Skeletal muscle cell (primary cell): Measurements from ENCODE around the gene CRTC3.
"Not testable (repeated sequence)": the region's sequence is repeated elsewhere in the genome, so short reads cannot be mapped to it uniquely, and the experiment has no call there.

Source experiments
- DNase-seq: peaks from one replicate; pipeline ENCODE4 v3.0.0-alpha.2; 2010; ENCODE audit warnings: low read depth
- H3K4me3 ChIP-seq: 2 replicates; pipeline ENCODE4 v1.5.1; 2011; ENCODE audit warnings: low read depth, mild to moderate bottlenecking, control low read depth, low read length, moderate library complexity

The CRTC3 gene

DNA sequence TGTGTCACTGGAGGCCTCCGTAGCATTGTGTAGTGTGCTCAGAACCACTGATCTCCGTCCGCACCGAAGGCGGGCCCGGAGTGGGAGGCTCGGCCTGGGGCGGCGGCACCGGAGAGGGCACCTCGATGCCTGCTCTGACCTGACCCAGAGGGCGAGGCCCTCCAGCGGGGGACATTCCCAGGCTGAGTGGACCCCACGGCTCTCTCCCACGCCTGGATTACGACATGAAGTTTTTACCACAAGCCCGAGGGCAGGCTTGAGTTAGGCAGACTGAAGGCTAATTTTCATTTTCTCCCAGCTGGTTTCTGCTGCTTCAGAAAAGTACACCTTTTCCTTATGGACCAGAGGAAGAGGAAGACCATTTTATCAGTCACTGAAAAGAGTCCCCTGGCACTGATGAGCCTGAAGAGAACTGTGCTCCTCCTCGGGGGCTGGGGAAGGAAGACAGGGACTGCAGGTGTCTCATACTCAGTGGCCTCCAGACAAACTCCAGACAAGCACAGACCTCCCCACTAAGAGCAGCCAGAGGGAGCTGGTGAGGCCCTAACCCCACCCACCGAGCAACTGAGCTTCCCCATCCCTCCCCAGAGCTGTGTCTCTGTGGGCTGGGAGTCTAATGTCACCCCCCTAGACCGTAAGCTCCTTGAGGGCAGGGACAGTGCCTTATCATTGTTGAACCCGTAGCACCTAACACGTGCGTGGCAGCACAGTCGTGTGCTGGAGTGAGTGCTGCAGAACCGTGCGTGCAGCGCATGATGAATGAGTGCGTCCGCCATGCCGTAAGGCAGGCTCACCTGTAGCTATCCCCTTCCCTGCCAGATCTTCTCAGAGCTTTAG is 113.0 kb downstream of the CRTC3 start:
- no peak for DNase-seq
- H3K4me3 ChIP-seq: no peak overlapping the region

DNA sequence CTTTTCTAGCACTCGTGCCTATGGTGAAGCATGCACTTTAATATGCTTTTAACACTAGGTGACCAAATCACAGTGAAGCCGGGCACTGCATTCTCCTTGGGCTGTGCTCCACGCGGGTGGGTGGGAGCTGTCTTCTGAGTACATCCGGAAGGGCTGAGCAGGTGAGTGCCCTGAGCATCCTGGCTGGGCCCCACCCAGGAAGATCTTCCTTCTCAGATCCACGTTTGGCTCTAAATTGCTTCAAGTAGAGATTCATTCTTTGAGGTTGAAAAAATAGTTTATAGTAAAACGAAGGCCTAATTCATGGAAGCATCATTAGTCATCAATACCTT is 113.5 kb downstream of the CRTC3 start:
- no peak for DNase-seq
- no peak overlapping the region for H3K4me3 ChIP-seq

DNA sequence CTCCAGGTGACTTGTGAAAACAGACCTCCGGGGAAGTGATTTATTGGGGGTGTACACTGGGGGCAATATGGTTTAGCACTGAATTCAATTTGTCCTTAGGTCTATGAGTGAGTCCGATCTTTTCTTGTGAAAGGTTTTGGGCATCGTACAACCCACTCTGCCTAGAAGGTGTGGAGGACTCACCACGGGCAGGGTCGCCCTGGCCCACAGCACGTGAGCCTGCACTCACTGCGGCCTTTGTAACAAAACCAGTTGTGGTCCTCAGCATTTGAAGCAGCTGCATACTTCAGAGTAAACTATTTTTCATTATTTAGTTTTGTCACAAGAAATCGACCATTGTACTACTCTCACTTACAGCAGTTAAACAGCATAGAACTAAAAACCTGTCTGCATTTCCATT is 114.8 kb downstream of the CRTC3 start:
- DNase-seq: no peak
- H3K4me3 ChIP-seq: no peak overlapping the region

DNA sequence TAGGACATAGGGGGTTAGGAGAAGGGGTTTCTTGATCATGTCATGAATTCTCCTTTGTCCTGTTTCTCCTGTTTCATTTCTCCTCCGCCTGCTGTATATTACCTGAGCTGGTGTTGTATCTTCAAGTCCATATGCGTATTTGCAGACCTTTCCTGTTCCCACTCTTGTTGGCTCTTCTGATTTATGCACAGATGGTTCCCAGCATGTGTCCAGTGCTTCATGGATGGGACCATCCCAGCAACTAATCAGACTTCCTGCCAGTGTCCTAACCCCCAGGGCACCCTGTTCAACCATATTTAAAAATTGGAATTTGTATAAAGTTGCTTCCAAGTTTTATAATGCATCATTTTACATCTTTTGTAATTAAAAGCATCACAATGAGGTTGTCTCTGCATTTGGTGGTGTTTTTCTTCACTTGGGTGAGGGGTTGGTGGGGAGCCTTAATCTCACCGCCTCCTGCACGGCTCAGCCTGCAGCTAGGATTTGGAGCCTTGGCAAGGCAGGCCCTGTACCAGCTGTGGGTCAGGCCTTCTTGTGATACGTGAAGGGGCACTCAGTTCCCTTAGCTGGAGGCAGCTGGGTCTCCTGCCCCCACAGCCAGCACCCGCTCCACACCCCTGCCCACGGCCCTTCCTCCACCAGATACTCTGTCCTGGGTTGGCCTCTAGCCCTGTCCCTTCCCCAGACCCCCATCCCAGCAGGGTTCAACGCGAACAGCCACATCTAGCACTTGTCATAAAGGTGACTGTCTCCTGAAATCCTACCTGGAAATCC is 115.4 kb downstream of the CRTC3 start:
- DNase-seq: no peak
- no peak overlapping the region for H3K4me3 ChIP-seq

DNA sequence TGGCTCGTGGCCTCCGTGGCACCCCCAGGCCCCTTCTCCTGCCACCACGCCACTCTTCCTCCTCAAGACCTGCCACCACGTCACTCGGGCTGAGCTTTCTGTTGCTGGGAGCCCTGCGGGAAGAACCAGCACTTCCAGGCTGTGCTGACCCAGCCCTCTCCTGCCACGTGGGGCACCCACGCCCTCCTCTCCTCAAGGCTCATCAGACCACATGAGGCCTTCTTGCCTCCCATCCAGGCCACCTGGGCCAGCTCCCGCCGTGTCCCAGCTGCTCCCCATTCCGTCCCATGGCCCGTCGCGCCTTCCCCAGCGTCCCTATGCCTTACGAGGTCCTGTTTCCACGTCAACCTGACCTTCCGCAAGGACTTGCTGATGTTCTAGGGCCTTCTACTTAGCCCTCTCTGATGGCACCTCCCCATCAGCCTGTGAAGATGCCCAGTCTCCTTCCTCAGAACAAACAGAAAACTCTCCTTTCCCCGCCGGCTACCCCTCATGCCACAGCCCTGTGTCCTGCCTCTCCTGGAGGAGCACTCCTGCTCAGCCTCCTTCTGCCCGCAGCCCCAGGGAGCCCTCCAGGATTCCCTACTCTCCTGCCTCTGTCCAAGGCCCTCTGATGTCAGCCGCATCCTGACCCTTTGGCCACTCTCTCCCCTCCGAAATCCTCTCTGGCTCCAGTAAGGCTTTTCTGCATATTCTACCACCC is 116.3 kb downstream of the CRTC3 start:
- no peak for DNase-seq
- H3K4me3 ChIP-seq: no peak overlapping the region

DNA sequence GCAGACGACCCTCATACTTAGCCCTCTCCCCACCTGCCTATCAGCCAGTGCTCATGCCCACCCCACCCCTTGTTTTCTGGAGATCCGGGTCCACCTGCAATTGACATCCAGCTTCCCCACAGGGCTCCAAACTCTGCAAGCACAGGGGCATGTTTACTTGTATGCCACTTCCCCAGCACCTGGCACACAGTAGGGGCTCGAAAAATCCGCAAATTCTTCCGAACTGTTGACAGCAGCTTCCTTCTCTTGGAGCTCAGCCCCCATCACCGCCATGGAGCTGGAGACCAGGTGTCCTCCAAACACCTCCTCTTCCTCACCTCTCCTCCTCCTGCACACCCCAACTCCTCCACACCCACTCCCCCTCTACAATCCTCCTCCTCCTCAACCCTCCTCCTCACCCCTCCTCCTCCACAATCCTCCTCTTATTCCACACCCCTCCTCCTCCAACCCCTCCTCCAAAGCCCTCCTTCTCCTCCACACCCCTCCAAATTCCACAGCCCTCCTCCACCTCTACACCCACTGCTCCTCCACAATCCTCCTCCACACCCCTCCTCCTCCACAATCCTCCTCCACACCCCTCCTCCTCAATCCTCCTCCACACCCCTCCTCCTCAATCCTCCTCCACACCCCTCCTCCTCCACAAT is 117.1 kb downstream of the CRTC3 start:
- DNase-seq: no peak
- H3K4me3 ChIP-seq: no peak overlapping the region

DNA sequence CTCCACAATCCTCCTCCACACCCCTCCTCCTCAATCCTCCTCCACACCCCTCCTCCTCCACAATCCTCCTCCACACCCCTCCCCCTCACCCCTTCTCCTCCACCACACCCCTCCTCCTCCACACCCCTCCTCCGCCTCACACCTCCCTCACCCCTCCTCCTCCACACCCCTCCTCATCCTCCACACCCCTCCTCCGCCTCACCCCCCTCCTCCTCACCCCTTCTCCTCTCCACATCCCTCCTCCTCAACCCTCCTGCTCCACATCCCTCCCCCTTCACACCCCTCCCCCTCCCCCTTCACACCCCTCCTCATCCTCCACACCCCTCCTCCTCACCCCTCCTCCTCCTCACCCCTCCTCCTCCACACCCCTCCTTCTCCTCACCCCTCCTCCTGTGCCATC is 117.6 kb downstream of the CRTC3 start:
- H3K4me3 ChIP-seq: no peak overlapping the region
- no peak for DNase-seq

DNA sequence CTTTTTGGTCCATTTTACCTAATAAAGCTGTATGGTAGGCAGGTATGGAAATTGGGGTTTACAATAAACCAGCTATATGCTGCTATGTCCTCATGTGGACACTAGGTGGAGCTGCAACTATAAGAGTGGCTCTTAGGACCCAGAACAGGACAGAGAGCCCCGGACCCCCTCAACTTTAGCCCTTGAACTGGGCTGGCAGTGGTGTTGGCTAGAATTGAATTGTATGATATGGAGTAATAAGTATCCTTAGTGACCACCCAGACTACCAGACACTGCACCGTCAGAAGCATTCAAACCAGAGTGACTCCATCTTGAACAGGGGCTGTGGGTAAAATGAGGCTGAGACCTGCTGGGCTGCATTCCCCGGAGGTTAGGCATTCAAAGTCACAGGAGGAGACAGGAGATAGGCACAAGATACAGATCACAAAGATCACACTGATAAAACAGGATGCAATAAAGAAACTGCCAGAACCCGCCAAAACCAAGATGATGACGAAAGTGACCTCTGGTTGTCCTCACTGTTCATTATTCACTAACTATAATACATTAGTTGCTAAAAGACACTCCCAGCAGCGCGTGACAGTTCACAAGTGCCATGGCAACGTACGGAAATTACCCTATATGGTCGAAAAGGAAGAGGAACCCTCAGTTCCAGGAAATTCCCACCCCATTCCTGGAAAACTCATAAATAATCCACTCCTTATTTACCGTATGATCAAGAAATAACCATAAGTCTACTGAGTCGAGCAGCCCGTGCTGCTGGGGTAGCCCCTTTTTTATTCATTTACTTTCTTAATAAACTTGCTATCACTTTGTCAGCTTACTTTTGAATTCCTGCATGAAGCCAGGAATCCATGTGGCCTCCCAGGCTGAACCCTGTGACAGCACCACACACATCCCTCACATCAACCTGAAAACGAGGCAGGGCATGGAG is 118.7 kb downstream of the CRTC3 start:
- H3K4me3 ChIP-seq: no peak overlapping the region
- DNase-seq: no peak

DNA sequence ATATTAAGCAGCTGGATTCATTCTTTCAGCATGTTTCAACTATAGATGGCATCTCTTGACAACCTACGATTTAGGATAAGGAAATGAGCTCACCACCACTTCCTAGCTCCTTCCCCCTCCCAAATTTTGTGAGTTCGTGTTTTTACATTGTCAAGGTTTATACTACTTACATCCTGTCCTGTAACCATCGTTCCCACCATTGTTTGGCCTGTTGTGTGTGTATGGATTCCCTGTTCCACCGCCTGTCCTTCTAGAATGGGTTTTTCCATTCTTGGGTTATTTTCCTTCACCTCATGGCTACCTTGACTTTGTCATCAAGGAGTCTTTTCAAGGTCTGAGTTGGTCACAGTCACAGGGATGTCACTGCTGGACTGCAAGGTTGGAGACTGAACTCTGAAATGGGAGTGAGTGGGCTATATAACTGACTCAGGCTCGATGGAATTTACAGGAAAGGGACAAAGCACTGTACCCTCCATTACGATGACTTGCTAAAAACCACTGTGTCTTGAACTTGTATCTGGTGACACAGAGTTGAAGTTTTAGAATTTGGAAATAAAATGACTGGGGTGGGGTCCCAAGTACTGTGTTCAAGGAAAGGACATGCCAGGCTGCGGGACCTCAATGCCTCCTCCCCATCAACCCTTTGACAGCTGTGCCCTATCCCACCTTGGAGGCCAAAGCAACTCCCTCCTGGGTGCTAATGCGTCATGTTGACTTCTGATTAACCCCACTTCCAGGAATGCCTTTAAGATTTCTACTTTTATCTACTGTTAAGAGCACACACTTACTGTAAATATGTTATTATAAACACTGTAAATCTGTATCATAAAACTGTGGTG is 120.6 kb downstream of the CRTC3 start:
- H3K4me3 ChIP-seq: no peak overlapping the region
- DNase-seq: no peak

DNA sequence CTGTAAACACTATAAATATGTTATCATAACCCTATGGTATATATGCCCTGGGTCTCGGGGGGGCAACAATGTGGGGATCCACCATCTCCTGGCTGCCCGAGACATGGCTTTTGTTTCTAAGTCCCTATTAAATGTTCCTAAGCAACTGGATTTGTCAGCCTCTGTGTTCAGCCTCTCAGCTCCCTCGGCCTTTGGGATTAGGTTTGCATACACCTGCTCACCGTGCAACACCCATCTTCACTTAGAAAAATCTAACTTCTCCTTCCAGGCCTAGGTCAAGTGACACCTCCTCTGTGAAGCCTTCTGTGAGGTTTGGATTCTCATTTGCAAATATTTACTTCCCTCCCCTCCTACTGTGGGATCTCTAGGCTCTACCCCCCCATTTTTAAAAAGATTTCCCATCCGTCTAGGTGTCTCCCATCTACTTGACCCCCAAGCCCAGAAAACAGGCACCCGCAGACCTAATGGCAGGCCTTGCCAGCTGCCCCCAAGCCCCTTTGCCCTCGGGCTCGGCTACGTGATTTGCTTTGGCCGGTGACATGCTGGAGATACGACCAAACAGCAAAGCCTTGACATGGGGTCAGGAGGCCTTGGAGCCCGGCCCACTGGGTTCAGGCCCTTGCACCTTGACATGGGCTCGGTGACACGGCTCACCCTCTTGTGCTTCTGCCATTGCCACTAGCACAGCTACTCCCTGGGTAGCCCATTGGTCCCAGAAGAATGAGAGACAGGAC is 121.4 kb downstream of the CRTC3 start:
- no peak for DNase-seq
- H3K4me3 ChIP-seq: no peak overlapping the region

DNA sequence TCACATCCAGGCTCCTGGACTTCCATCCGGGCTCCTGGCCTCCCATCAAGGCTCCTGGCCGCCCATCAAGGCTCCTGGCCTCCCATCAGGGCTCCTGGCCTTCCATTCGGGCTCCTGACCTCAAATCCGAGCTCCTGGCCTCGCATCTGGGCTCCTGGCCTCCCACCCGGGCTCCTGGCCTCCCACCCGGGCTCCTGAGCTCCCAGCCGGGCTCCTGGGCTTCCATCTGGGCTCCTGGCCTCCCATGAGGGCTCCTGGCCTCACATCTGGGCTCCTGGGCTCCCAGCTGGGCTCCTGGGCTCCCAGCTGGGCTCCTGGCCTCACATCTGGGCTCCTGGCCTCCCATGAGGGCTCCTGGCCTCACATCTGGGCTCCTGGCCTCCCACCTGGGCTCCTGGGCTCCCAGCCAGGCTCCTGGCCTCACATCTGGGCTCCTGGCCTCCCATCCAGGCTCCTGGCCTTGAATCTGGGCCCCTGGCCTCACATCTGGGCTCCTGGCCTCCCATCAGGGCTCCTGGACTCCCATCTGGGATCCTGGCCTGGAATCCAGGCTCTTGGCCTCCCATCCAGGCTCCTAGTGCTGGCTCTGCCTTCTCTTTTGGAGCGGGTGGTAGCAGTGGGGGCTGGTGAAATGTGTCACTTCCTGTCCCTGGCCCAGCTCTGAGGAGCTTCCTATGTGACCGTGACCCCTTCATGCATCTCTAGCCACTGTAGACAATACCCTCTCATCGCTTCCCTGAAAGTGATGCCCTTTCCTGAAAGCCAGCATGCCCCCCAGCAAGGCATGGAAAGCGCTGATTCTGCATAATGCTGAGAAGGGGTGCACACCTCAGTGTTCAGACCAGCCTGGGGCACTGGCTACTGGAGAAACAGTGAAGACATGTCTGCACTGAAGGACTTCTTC is 124.8 kb downstream of the CRTC3 start:
- H3K4me3 ChIP-seq: no peak overlapping the region
- no peak for DNase-seq

DNA sequence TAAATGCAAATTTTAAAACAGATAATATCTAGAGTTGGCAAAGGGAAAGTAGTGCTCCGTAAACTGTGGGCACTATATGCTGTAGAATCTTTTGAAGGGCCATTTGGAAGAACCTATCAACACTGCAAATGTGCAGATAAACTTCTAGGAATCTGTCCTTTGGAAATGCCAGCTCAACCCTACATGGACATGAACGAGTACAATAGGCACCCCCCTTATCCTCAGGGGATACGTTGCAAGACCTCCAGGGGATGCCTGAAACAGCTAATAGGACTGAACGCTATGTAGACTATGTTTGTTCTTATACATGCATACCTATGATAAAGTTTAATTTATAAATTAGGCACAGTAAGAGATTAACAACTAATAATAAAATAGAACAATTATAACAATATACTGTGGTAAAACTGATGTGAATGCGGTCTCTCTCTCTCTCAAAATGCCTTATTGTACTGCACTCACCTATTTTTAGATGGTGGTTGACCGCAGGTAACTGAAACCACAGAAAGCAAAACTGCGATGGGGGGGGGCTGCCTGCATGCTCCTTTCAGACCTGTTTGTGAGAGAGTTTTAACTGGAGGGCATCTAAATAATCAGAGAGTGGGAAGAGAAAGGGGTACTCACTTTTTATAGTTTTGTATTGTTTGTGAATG is 127.9 kb downstream of the CRTC3 start:
- DNase-seq, H3K4me3 ChIP-seq: not testable (repeated sequence)

DNA sequence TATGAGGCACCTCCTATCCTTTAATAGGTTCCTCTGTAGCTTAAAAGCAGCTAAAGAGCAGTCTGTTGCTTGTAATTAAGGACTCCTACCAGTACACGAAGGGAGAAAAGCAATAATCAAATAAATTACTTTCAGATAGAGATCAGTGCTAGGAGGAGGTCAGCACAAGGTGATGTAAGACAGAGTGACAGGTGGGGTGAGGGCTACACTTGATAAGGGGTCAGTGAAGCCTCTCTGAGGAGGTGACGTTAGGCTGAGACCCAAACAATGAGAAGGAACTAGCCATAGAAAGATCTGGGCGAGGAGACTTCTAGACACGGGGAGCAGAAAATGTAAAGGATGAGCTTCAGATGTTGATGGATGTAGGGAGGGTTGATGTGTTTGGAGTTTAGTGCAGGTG is 129.8 kb downstream of the CRTC3 start:
- DNase-seq: no peak
- no peak overlapping the region for H3K4me3 ChIP-seq

DNA sequence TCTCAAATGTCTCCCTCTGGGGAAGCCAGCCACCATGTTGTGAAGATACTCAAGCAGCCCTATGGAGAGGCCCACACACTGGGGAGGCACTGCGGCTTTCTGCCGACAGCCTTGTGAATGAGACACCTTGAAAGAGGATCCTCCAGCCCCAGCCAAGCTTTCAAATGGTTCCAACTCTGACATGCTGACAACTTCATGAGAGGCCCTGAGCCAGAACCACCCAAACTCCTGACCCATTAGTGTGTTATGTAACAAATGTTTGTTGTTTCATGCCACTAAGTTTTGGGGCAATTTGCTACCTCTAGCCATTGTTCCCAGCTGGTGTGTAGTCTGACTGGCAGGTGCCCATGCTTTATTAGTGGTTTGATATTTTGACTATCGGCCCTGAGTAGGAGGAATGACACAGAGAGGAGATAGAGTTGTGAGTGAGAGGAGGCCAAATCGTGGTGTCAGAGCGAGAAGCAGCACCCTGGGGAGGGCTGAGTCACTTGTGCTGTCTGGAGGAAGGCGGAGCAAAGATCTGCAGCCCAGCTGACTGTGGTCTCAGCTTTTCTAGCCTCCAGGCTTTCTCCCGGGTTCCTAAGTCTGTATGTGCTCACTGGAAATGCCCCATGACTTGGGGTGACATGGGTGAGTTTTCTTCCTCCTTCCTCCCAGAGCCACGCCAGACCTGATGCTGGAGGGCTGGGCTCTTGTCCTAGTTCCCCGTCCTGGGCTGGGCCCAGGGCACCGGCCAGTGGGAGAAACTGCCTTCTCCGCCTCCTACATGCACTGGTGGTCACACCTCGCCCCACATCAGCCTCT is 130.7 kb downstream of the CRTC3 start:
- peak; percentile 70 for DNase-seq
- no peak overlapping the region for H3K4me3 ChIP-seq

DNA sequence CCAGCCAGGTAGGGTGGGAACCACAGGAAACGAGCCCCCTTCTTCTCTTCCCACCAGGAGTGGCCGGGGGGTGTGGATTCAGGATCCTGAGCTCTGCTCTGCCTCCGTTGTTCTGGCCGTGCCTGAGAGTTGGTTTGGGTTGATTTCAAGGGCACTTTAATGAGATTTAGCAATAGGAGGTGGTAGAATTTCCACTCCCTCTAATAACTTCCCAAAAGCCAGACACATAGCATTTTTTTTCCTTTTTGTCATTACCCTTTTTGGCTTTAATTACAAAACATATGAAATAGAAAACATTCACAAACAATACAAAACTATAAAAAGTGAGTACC is 131.2 kb downstream of the CRTC3 start:
- H3K4me3 ChIP-seq, DNase-seq: not testable (repeated sequence)
